ENCODE data around the gene MMEL1.

- no peak for TF ChIP-seq CTCF (IDR thresholded peaks at IDR 0.05)
- TF ChIP-seq POLR2AphosphoS5 (IDR thresholded peaks at IDR 0.05) = no peak
- no peak for TF ChIP-seq POLR2A (IDR thresholded peaks at IDR 0.05)
- TF ChIP-seq EP300 (IDR thresholded peaks at IDR 0.05) = no peak
These were observed 69.6 kb downstream of the MMEL1 start for GRCh38 chr1:2563205-2563604.
